MM.1S (cell line): ENCODE results near the gene CTRB1.

ENCODE experiments used
- EZH2phosphoT487 ChIP-seq: fragments of 300-600 bp; sonication (generic); IDR thresholded peaks from 2 replicates; pipeline ENCODE4 v1.6.1; 2018; ENCODE audit warnings: antibody characterized with exemption, low read length
- TF ChIP-seq, protein P1 (sequence below): fragments of 300-600 bp; sonication (generic); IDR thresholded peaks from 2 replicates; pipeline ENCODE4 v1.5.1; 2016; ENCODE audit warnings: antibody characterized with exemption, low read length, mixed read lengths

DNA sequence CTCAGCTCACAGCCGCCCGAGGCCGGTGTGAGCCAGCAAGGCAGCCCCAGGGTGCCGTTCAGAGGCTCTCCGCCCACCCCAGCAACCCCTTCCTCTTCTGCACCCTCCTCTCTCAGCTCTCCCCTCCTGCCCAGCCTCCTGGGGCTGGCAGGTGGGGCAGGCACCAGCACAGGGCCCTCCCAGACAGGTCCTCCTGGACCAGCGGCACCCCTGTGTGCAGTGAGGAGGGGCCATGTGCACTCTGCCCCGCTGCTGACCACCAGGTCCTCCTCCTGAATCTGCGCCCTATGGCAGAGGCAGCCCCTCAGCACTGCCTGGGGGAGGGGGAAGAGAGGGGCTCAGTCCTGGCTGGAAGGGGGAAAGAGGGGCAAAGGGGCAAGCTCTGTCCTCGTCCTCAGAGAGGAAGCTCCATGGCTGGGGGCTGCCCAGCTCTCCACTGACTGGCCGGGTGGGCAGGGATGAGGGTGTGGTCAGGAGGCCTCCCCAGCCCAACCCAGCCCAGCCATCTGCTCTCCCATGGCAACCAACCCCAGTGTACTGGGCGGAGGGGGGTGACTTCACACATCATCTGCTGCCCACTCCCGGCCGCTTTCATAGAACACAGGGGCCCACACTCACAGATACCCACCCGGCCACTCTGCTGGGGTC lies 38.0 kb downstream of the CTRB1 start:
- TF ChIP-seq EZH2phosphoT487 = no peak
- TF ChIP-seq, protein P1, sequence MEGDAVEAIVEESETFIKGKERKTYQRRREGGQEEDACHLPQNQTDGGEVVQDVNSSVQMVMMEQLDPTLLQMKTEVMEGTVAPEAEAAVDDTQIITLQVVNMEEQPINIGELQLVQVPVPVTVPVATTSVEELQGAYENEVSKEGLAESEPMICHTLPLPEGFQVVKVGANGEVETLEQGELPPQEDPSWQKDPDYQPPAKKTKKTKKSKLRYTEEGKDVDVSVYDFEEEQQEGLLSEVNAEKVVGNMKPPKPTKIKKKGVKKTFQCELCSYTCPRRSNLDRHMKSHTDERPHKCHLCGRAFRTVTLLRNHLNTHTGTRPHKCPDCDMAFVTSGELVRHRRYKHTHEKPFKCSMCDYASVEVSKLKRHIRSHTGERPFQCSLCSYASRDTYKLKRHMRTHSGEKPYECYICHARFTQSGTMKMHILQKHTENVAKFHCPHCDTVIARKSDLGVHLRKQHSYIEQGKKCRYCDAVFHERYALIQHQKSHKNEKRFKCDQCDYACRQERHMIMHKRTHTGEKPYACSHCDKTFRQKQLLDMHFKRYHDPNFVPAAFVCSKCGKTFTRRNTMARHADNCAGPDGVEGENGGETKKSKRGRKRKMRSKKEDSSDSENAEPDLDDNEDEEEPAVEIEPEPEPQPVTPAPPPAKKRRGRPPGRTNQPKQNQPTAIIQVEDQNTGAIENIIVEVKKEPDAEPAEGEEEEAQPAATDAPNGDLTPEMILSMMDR = no peak
